DOHH2 (cell line): Measurements from ENCODE around the gene RBL2.

ENCODE experiments used
- H3F3A ChIP-seq: fragments of 200-600 bp; sonication (generic), shearing (Covaris generic); 2 replicates; pipeline ENCODE4 v1.6.0; 2016; ENCODE audit warnings: antibody characterized with exemption, mild to moderate bottlenecking; ENCODE audit not compliant: control insufficient read depth, insufficient read depth
- H3K27ac ChIP-seq: fragments of 200-600 bp; sonication (generic); 2 replicates; pipeline ENCODE4 v1.5.1; 2014; ENCODE audit warnings: low read depth, mild to moderate bottlenecking, low read length, moderate library complexity
- H3K27me3 ChIP-seq: fragments of 200-600 bp; sonication (generic); 2 replicates; pipeline ENCODE4 v1.6.1; 2014; ENCODE audit warnings: mild to moderate bottlenecking, low read length, mixed read lengths; ENCODE audit not compliant: control insufficient read depth
- H3K36me3 ChIP-seq: fragments of 200-600 bp; sonication (generic); 2 replicates; pipeline ENCODE4 v1.6.1; 2014; ENCODE audit warnings: mild to moderate bottlenecking, low read length, moderate library complexity, mixed read lengths; ENCODE audit not compliant: control insufficient read depth
- H3K4me1 ChIP-seq: fragments of 200-600 bp; sonication (generic); 2 replicates; pipeline ENCODE4 v1.6.1; 2014; ENCODE audit warnings: mild to moderate bottlenecking, low read length, mixed read lengths; ENCODE audit not compliant: control insufficient read depth
- H3K4me2 ChIP-seq: fragments of 200-600 bp; sonication (generic); 2 replicates; pipeline ENCODE4 v1.6.0; 2014; ENCODE audit warnings: mild to moderate bottlenecking, low read length, moderate library complexity
- H3K4me3 ChIP-seq: fragments of 200-600 bp; sonication (generic); 2 replicates; pipeline ENCODE4 v1.5.1; 2014; ENCODE audit warnings: mild to moderate bottlenecking, low read length, mixed read lengths
- H3K79me2 ChIP-seq: fragments of 200-600 bp; sonication (generic); 2 replicates; pipeline ENCODE4 v1.6.1; 2014; ENCODE audit warnings: mild to moderate bottlenecking, low read length, mixed read lengths; ENCODE audit not compliant: control insufficient read depth
- H3K9me2 ChIP-seq: fragments of 200-600 bp; sonication (generic); replicated peaks from 2 replicates; pipeline ENCODE4 v1.6.1; 2014; ENCODE audit warnings: mild to moderate bottlenecking, low read length, mixed read lengths; ENCODE audit not compliant: control insufficient read depth
- H3K9me3 ChIP-seq: fragments of 200-600 bp; sonication (generic); 2 replicates; pipeline ENCODE4 v1.6.1; 2014; ENCODE audit warnings: antibody characterized with exemption, low read length, mixed read lengths; ENCODE audit not compliant: control insufficient read depth, insufficient read depth
- H4K20me1 ChIP-seq: fragments of 200-600 bp; sonication (generic); 2 replicates; pipeline ENCODE4 v1.6.0; 2014; ENCODE audit warnings: low read depth, mild to moderate bottlenecking, antibody characterized with exemption, low read length, moderate library complexity; ENCODE audit not compliant: control insufficient read depth, insufficient read depth
- CTCF ChIP-seq: fragments of 200-600 bp; sonication (generic); IDR thresholded peaks from one replicate; pipeline ENCODE4 v1.5.1; 2014; ENCODE audit warnings: antibody characterized with exemption, mild to moderate bottlenecking, low read depth, low read length; ENCODE audit not compliant: poor library complexity, severe bottlenecking
- EZH2phosphoT487 ChIP-seq: fragments of 200-600 bp; sonication (generic); IDR thresholded peaks from 2 replicates; pipeline ENCODE4 v1.6.1; 2017; ENCODE audit warnings: borderline replicate concordance, mild to moderate bottlenecking, antibody characterized with exemption, low read length, moderate library complexity, mixed read lengths

RBL2 gene

GRCh38 chr16:53515259-53515658 lies 81.0 kb downstream of the RBL2 start:
- peaks cover 33% of the 10 kb centered on the region for H3K4me1 ChIP-seq
- TF ChIP-seq CTCF (no peak), EZH2phosphoT487 (no peak)
- peaks cover 35% of the 10 kb centered on the region for H3K27me3 ChIP-seq

GRCh38 chr16:53515811-53516210 lies 81.5 kb downstream of the RBL2 start:
- peaks cover 29% of the 10 kb centered on the region for H3K4me1 ChIP-seq
- TF ChIP-seq EZH2phosphoT487 = no peak
- no peak for TF ChIP-seq CTCF
- peaks cover 34% of the 10 kb centered on the region for H3K27me3 ChIP-seq
- no peaks in the 10 kb centered on the region for H3F3A ChIP-seq
- H3K27ac ChIP-seq = no peak overlapping the region
- H3K36me3 ChIP-seq = no peaks in the 10 kb centered on the region
- H3K4me3 ChIP-seq = no peak overlapping the region
- 0 out of 2 replicates have a peak, but pooled peaks cover 3% of the 10 kb centered on the region for H4K20me1 ChIP-seq
- H3K9me2 ChIP-seq = no peaks in the 10 kb centered on the region
- H3K9me3 ChIP-seq = 0 out of 2 replicates have a peak, but pooled peaks cover 8% of the 10 kb centered on the region
- H3K4me2 ChIP-seq = no peak overlapping the region
- H3K79me2 ChIP-seq = no peaks in the 10 kb centered on the region

More at GRCh38 chr16:53515259-53515658, 81.0 kb downstream of the RBL2 start:
- no peaks in the 10 kb centered on the region for H3F3A ChIP-seq
- 0 out of 2 replicates have a peak, but pooled peaks cover 3% of the 10 kb centered on the region for H4K20me1 ChIP-seq
- H3K4me3 ChIP-seq = no peak overlapping the region
- H3K9me3 ChIP-seq = 0 out of 2 replicates have a peak, but pooled peaks cover 8% of the 10 kb centered on the region
- no peaks in the 10 kb centered on the region for H3K79me2 ChIP-seq
- no peaks in the 10 kb centered on the region for H3K36me3 ChIP-seq
- no peaks in the 10 kb centered on the region for H3K9me2 ChIP-seq
- no peak overlapping the region for H3K27ac ChIP-seq
- H3K4me2 ChIP-seq = no peak overlapping the region

GRCh38 chr16:53517851-53518250 lies 83.6 kb downstream of the RBL2 start:
- Histone ChIP-seq H3F3A (no peaks in the 10 kb centered on the region), H3K9me2 (no peaks in the 10 kb centered on the region), H3K4me1 (peaks cover 29% of the 10 kb centered on the region), H3K4me2 (peak overlapping the region; percentile 97; the same call in 1 of the 2 replicates), H3K9me3 (0 out of 2 replicates have a peak, but pooled peaks cover 8% of the 10 kb centered on the region), H3K36me3 (no peaks in the 10 kb centered on the region), H3K27me3 (peaks cover 31% of the 10 kb centered on the region), H4K20me1 (0 out of 2 replicates have a peak, but pooled peaks cover 3% of the 10 kb centered on the region), H3K27ac (no peak overlapping the region), H3K4me3 (no peak overlapping the region), H3K79me2 (no peaks in the 10 kb centered on the region)
- TF ChIP-seq CTCF (no peak), EZH2phosphoT487 (no peak)
